K562 (cell line): ENCODE measurements around the gene SCN2B. TPM values are rescaled to one million over a fixed set of nuclear protein-coding genes. Genes with fewer than 3 reads are reported as not detected.

ENCODE experiments used
- ATAC-seq: fragments of 200-7000 bp; cut with Tn5 transposase; 3 replicates; pipeline ENCODE4 v1.9.1; 2020; ENCODE audit warnings: moderate library complexity
- BruUV-seq: library from RNA; stranded (reverse); fragments of 400-500 nt; replicated peaks from 2 replicates; lab custom pipeline; 2021; lab: Mats Ljungman, UMichigan
- CTCF ChIA-PET: fragments of 300-600 bp; formaldehyde crosslinking; extraction: SDS; loops from one replicate; lab custom pipeline; 2021; ENCODE audit warnings: low intra/inter-chr PET ratio; lab: Yijun Ruan, JAX
- POLR2A ChIA-PET: fragments of 300-600, 350-650 bp; sonication (Branson Sonifier 250); formaldehyde crosslinking; extraction: SDS; loops from one replicate; lab custom pipeline; 2021; ENCODE audit warnings: antibody characterized with exemption, inconsistent platforms; lab: Yijun Ruan, JAX
- DNase-seq, 4 experiments: peaks; one replicate each; pipeline versions ENCODE4 v3.0.0 to v3.0.0-alpha.2; 2011 to 2018; ENCODE audit warnings: low spot score in 3 of 4, mixed read lengths in 3 of 4; ENCODE audit errors: extremely low read depth in 1 of 4
- FAIRE-seq: peaks from 2 replicates; lab custom pipeline; 2011; peaks lifted over from hg19 to GRCh38; lab: Jason Lieb, UNC
- H2AFZ ChIP-seq: 2 replicates; pipeline ENCODE4 v1.6.0; 2011; ENCODE audit warnings: low read depth, low read length, control low read depth, inconsistent platforms
- H3K27ac ChIP-seq: fragments of 200-600 bp; 3 replicates; pipeline ENCODE4 v1.8.0; 2011; ENCODE audit warnings: low read depth, mild to moderate bottlenecking, control low read depth, inconsistent platforms, low read length, moderate library complexity, mixed read lengths; ENCODE audit errors: extremely low read depth
- H3K27me3 ChIP-seq, 2 experiments: fragments of 300-600 bp in 1 of 2; 2 replicates in 1 of 2; 3 replicates in 1 of 2; pipeline versions ENCODE4 v1.6.0 to v1.8.0; 2011; ENCODE audit warnings: inconsistent platforms in 2 of 2, low read length in 2 of 2, mild to moderate bottlenecking in 1 of 2, mixed read lengths in 1 of 2, moderate library complexity in 1 of 2; ENCODE audit not compliant: control insufficient read depth in 2 of 2, insufficient read depth in 2 of 2
- H3K36me3 ChIP-seq: fragments of 300-600 bp; 3 replicates; pipeline ENCODE4 v1.8.0; 2011; ENCODE audit warnings: mild to moderate bottlenecking, low read length, inconsistent platforms; ENCODE audit not compliant: control insufficient read depth, insufficient read depth
- H3K4me1 ChIP-seq, 2 experiments: fragments of 200-600 bp in 1 of 2; replicated peaks in 1 of 2; 2 replicates in 1 of 2; 3 replicates in 1 of 2; pipeline versions ENCODE4 v1.5.1 to v1.8.0; 2011; ENCODE audit warnings: inconsistent platforms in 2 of 2, low read length in 2 of 2, mild to moderate bottlenecking in 1 of 2, mixed read lengths in 1 of 2, moderate library complexity in 1 of 2; ENCODE audit not compliant: control insufficient read depth in 2 of 2, insufficient read depth in 2 of 2
- H3K4me2 ChIP-seq: 2 replicates; pipeline ENCODE4 v1.6.1; 2011; ENCODE audit warnings: low read length, control low read depth, inconsistent platforms, mixed read lengths; ENCODE audit not compliant: insufficient read depth
- H3K4me3 ChIP-seq: fragments of 200-600 bp; sonication (generic), shearing (Covaris generic); 2 replicates; pipeline ENCODE4 v1.5.1; 2016; ENCODE audit warnings: control low read depth, inconsistent platforms
- H3K79me2 ChIP-seq: fragments of 200-600 bp; 3 replicates; pipeline ENCODE4 v1.8.0; 2011; ENCODE audit warnings: low read length, inconsistent platforms; ENCODE audit not compliant: control insufficient read depth, insufficient read depth
- H3K9ac ChIP-seq, 2 experiments: 2 replicates each; pipeline versions ENCODE4 v1.6.0 to v1.6.1; 2011; ENCODE audit warnings: low read depth in 2 of 2, low read length in 2 of 2, control low read depth in 1 of 2, inconsistent platforms in 1 of 2, mild to moderate bottlenecking in 1 of 2, mixed read lengths in 1 of 2; ENCODE audit not compliant: insufficient read depth in 1 of 2
- H3K9me1 ChIP-seq: one replicate; pipeline ENCODE4 v1.6.0; 2011; ENCODE audit warnings: inconsistent platforms, mild to moderate bottlenecking, low read length, moderate library complexity; ENCODE audit not compliant: control insufficient read depth, insufficient read depth
- H3K9me3 ChIP-seq: replicated peaks from 2 replicates; pipeline ENCODE4 v1.5.1; 2011; ENCODE audit warnings: low read depth, low read length, inconsistent platforms; ENCODE audit not compliant: control insufficient read depth, insufficient read depth
- H4K20me1 ChIP-seq: replicated peaks from 2 replicates; pipeline ENCODE4 v1.6.1; 2011; ENCODE audit warnings: low read length, inconsistent platforms, mixed read lengths; ENCODE audit not compliant: control insufficient read depth, insufficient read depth
- BDP1 ChIP-seq: IDR thresholded peaks from 3 replicates; pipeline ENCODE4 v1.6.1; 2011; ENCODE audit not compliant: insufficient read length, insufficient read depth
- HMG20B ChIP-seq: fragments of 250-450 bp; sonication (Bioruptor Pico); IDR thresholded peaks from 2 replicates; pipeline ENCODE4 v1.5.0; 2021; ENCODE audit warnings: mild to moderate bottlenecking
- IFI16 ChIP-seq: fragments of 250-450 bp; sonication (Bioruptor Pico); IDR thresholded peaks from 2 replicates; pipeline ENCODE4 v2.1.2; 2022; ENCODE audit warnings: mild to moderate bottlenecking, inconsistent platforms
- KAT8 ChIP-seq: fragments of 450-650 bp; IDR thresholded peaks from 2 replicates; pipeline ENCODE4 v1.6.1; 2016; ENCODE audit warnings: low read depth, mild to moderate bottlenecking
- KDM5B ChIP-seq: fragments of 200-600 bp; sonication (generic); IDR thresholded peaks from 2 replicates; pipeline ENCODE4 v1.6.1; 2012; ENCODE audit warnings: low read depth, mild to moderate bottlenecking, moderate library complexity, low read length, control low read depth, inconsistent platforms; ENCODE audit not compliant: insufficient replicate concordance
- KHSRP ChIP-seq: fragments of 450-650 bp; IDR thresholded peaks from 2 replicates; pipeline ENCODE4 v1.6.1; 2017
- LEF1 ChIP-seq: fragments of 450-650 bp; IDR thresholded peaks from 2 replicates; pipeline ENCODE4 v1.6.1; 2016; ENCODE audit warnings: mild to moderate bottlenecking
- NUFIP1 ChIP-seq: fragments of 450-650 bp; IDR thresholded peaks from 2 replicates; pipeline ENCODE4 v1.6.1; 2018; ENCODE audit not compliant: partially characterized antibody
- SMAD1 ChIP-seq: fragments of 150-350 bp; IDR thresholded peaks from 2 replicates; pipeline ENCODE4 v1.6.1; 2014; ENCODE audit warnings: low read length, low read depth; ENCODE audit not compliant: partially characterized antibody
- SPI1 ChIP-seq: IDR thresholded peaks from 2 replicates; pipeline ENCODE4 v1.6.1; 2011; ENCODE audit warnings: low read depth, low read length, control low read depth, borderline replicate concordance
- WGBS: fragments of 100-300 bp; shearing (Covaris generic); methylation state at CpG from one replicate; pipeline ENCODE4 v1.1.6; 2016; ENCODE audit warnings: low coverage, mixed read lengths; ENCODE audit not compliant: insufficient coverage; ENCODE audit errors: missing lambda C conversion rate; 5-methylcytosine and 5-hydroxymethylcytosine counted together
- in situ Hi-C: fragments of 300-500 bp; cut with MboI; formaldehyde crosslinking; loops from 4 replicates; pipeline ENCODE4 v1.15.0; 2018; ENCODE audit warnings: inconsistent platforms, mixed read lengths
- intact Hi-C: fragments of 100-400 bp; cut with micrococcal nuclease; formaldehyde crosslinking; loops from 2 replicates; pipeline ENCODE4 v1.14.2; 2022
- polyA plus RNA-seq, 8 experiments: library from polyadenylated mRNA; depleted of rRNA in 4 of 8; stranded (reverse) in 5 of 8; unstranded in 3 of 8; fragments of >200 nt; fragmentation: Nextera tagmentation in 2 of 8; fragmentation: Illumina TruSeq in 1 of 8; extraction: Ambion mirVana in 2 of 8; extraction: Trizol in 1 of 8; gene quantifications; 2 replicates each; pipeline versions ENCODE4 v1.2.1 to v1.2.3, GENCODE V29; 2011 to 2014; ENCODE audit warnings: inconsistent platforms in 1 of 8, missing spikeins in 1 of 8
- total RNA-seq, 7 experiments: library from RNA; depleted of rRNA in 6 of 7; stranded (reverse); fragments of >200 nt in 6 of 7; fragmentation: Illumina TruSeq in 2 of 7; extraction: Trizol in 2 of 7; gene quantifications; 2 replicates each; pipeline versions ENCODE4 v1.2.1 to v1.2.3, GENCODE V29; 2011 to 2021; ENCODE audit warnings: low replicate concordance in 1 of 7
- TF ChIP-seq, protein P1 (sequence below), 3 experiments: fragments of 200-800 bp in 1 of 3; fragments of 250-450 bp in 1 of 3; fragments of 450-650 bp in 1 of 3; sonication (Bioruptor Pico) in 1 of 3; sonication (Bioruptor generic) in 1 of 3; formaldehyde crosslinking in 1 of 3; IDR thresholded peaks; 2 replicates each; pipeline versions ENCODE4 v1.6.1 to v1.8.0; 2016 to 2022; ENCODE audit warnings: mild to moderate bottlenecking in 2 of 3, missing genetic modification characterization in 2 of 3, missing compliant biosample characterization in 1 of 3, moderate library complexity in 1 of 3
- TF ChIP-seq, protein P2 (sequence below): fragments of 450-650 bp; formaldehyde crosslinking; IDR thresholded peaks from 2 replicates; pipeline ENCODE4 v1.4.0; 2022; ENCODE audit warnings: mild to moderate bottlenecking, moderate library complexity
- TF ChIP-seq, protein P3 (sequence below): fragments of 450-650 bp; IDR thresholded peaks from 2 replicates; pipeline ENCODE4 v1.6.1; 2016; ENCODE audit warnings: antibody characterized with exemption
- TF ChIP-seq, protein P4 (sequence below): sonication (generic); formaldehyde crosslinking; IDR thresholded peaks from 2 replicates; pipeline ENCODE4 v1.8.1; 2022; ENCODE audit warnings: missing genetic modification reagents

Gene SCN2B
- total and polyA plus RNA-seq, 9 of the 15 experiments (the other 6 are each of a cell fraction or from before 2014, with no cell fraction given), result not detected

DNA sequence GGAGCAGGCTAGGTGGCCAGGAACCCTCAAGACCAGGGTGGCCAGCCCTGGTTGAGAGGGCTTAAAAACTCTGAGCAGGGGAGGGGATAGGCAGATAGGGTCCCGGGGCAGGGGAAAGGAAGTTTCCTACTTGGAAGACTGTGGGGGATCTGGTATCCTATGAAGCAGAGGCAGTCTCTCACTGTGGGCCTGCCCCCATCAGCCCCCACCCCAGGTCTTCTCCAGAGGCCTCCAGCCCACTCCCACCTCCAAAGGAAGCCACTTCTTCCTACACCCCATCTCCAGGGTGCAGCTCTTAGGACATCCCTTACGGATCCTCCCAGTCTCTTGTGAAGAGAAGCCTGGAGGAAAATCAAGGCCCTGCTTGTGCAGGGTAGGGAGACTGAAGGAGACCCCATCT is 40.1 kb downstream of the SCN2B start:
- H3K9me1 ChIP-seq, result peaks cover 3% of the 10 kb centered on the region
- no peak for ATAC-seq
- H3K9me3 ChIP-seq, result no peaks in the 10 kb centered on the region
- no peak overlapping the region for H2AFZ ChIP-seq
- CTCF ChIA-PET, result no interaction called here
- H3K27ac ChIP-seq, result no peak overlapping the region
- H3K4me2 ChIP-seq, result no peak overlapping the region
- POLR2A ChIA-PET, result interaction anchor here (0.6 to 0.9 kb wide), 2 partner anchors 12 to 24 kb away, joined by 3 to 4 read pairs; no protein-coding TSS in a partner anchor
- DNase-seq, result no peak
- H3K27me3 ChIP-seq, result peaks cover 22 to 64% of the 10 kb centered on the region in 2 experiments
- BruUV-seq, result no TSS peak
- in situ Hi-C loops (no loop called here), intact Hi-C loops (no loop called here)
- no peaks in the 10 kb centered on the region; the same call in 1 of the 2 replicates for H4K20me1 ChIP-seq
- H3K4me3 ChIP-seq, result no peak overlapping the region
- no peaks in the 10 kb centered on the region for H3K79me2 ChIP-seq
- FAIRE-seq, result no peak
- H3K36me3 ChIP-seq, result no peaks in the 10 kb centered on the region
- H3K9ac ChIP-seq, result no peak overlapping the region
- 0% methylated on average over 2 of the region's 2 CpGs for WGBS
- no peaks in the 10 kb centered on the region for H3K4me1 ChIP-seq
- TF ChIP-seq, protein P1, sequence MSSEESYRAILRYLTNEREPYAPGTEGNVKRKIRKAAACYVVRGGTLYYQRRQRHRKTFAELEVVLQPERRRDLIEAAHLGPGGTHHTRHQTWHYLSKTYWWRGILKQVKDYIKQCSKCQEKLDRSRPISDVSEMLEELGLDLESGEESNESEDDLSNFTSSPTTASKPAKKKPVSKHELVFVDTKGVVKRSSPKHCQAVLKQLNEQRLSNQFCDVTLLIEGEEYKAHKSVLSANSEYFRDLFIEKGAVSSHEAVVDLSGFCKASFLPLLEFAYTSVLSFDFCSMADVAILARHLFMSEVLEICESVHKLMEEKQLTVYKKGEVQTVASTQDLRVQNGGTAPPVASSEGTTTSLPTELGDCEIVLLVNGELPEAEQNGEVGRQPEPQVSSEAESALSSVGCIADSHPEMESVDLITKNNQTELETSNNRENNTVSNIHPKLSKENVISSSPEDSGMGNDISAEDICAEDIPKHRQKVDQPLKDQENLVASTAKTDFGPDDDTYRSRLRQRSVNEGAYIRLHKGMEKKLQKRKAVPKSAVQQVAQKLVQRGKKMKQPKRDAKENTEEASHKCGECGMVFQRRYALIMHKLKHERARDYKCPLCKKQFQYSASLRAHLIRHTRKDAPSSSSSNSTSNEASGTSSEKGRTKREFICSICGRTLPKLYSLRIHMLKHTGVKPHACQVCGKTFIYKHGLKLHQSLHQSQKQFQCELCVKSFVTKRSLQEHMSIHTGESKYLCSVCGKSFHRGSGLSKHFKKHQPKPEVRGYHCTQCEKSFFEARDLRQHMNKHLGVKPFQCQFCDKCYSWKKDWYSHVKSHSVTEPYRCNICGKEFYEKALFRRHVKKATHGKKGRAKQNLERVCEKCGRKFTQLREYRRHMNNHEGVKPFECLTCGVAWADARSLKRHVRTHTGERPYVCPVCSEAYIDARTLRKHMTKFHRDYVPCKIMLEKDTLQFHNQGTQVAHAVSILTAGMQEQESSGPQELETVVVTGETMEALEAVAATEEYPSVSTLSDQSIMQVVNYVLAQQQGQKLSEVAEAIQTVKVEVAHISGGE (CRISPR knock-in tag; IDR thresholded peaks at IDR 0.05), result no peak
- TF ChIP-seq IFI16 (CRISPR knock-in tag) (no peak), KDM5B (no peak), BDP1 (no peak), LEF1 (no peak), NUFIP1 (no peak), SPI1 (no peak), KAT8 (no peak), SMAD1 (no peak), HMG20B (no peak), KHSRP (no peak)
- TF ChIP-seq, protein P2, sequence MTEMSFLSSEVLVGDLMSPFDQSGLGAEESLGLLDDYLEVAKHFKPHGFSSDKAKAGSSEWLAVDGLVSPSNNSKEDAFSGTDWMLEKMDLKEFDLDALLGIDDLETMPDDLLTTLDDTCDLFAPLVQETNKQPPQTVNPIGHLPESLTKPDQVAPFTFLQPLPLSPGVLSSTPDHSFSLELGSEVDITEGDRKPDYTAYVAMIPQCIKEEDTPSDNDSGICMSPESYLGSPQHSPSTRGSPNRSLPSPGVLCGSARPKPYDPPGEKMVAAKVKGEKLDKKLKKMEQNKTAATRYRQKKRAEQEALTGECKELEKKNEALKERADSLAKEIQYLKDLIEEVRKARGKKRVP (CRISPR knock-in tag), result no peak
- TF ChIP-seq, protein P3, sequence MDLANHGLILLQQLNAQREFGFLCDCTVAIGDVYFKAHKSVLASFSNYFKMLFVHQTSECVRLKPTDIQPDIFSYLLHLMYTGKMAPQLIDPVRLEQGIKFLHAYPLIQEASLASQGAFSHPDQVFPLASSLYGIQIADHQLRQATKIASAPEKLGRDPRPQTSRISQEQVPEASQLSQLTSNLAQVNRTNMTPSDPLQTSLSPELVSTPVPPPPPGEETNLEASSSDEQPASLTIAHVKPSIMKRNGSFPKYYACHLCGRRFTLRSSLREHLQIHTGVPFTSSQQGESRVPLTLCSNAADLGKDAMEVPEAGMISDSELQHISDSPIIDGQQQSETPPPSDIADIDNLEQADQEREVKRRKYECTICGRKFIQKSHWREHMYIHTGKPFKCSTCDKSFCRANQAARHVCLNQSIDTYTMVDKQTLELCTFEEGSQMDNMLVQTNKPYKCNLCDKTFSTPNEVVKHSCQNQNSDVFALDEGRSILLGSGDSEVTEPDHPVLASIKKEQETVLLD, result no peak
- TF ChIP-seq, protein P4, sequence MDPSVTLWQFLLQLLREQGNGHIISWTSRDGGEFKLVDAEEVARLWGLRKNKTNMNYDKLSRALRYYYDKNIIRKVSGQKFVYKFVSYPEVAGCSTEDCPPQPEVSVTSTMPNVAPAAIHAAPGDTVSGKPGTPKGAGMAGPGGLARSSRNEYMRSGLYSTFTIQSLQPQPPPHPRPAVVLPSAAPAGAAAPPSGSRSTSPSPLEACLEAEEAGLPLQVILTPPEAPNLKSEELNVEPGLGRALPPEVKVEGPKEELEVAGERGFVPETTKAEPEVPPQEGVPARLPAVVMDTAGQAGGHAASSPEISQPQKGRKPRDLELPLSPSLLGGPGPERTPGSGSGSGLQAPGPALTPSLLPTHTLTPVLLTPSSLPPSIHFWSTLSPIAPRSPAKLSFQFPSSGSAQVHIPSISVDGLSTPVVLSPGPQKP, result no peak
